Activated T-cell treated with anti-CD3 and anti-CD28 coated beads, Interleukin-2, amount 50 U/mL, for 48 hours (primary cell): ENCODE results near the gene PEAR1.
A peak's percentile ranks its signal among the peaks of the same experiment; 100 is the strongest.

Experiments used
- DNase-seq, 2 experiments: peaks; one replicate each; pipeline ENCODE4 v3.0.0-alpha.2; 2020

Gene PEAR1

GRCh38 chr1:156884560-156885184 is 8.8 kb upstream of the PEAR1 start:
- no peak for DNase-seq

- no peak for DNase-seq
Measured at GRCh38 chr1:156885314-156885713, 8.2 kb upstream of the PEAR1 start.

GRCh38 chr1:156885880-156886355 is 7.6 kb upstream of the PEAR1 start:
- no peak for DNase-seq

- DNase-seq: no peak
Measured at GRCh38 chr1:156886583-156887281, 6.8 kb upstream of the PEAR1 start.

- no peak for DNase-seq
Measured at GRCh38 chr1:156887317-156887716, 6.2 kb upstream of the PEAR1 start.

- no peak for DNase-seq
Measured at GRCh38 chr1:156887734-156888133, 5.8 kb upstream of the PEAR1 start.

- DNase-seq: peak; percentile 77 to 79
Measured at GRCh38 chr1:156889802-156890580, 3.5 kb upstream of the PEAR1 start.

- peak; percentile 92 to 93 for DNase-seq
Measured at GRCh38 chr1:156892190-156893047, 1.1 kb upstream of the PEAR1 start.

- no peak for DNase-seq
Measured at GRCh38 chr1:156894001-156894400, 483 bp downstream of the PEAR1 start.

GRCh38 chr1:156894711-156895454 is 1.4 kb downstream of the PEAR1 start:
- DNase-seq: no peak

- no peak for DNase-seq
Measured at GRCh38 chr1:156895455-156895812, 1.9 kb downstream of the PEAR1 start.

GRCh38 chr1:156895927-156896326 is 2.4 kb downstream of the PEAR1 start:
- no peak for DNase-seq

GRCh38 chr1:156896490-156897033 is 3.0 kb downstream of the PEAR1 start:
- no peak for DNase-seq

- DNase-seq: no peak
Measured at GRCh38 chr1:156897078-156897825, 3.7 kb downstream of the PEAR1 start.

- no peak for DNase-seq
Measured at GRCh38 chr1:156898161-156898566, 4.6 kb downstream of the PEAR1 start.

GRCh38 chr1:156898971-156899664 is 5.6 kb downstream of the PEAR1 start:
- DNase-seq: no peak

GRCh38 chr1:156899956-156900718 is 6.6 kb downstream of the PEAR1 start:
- no peak for DNase-seq

- DNase-seq: no peak
Measured at GRCh38 chr1:156900896-156901589, 7.5 kb downstream of the PEAR1 start.

- no peak for DNase-seq
Measured at GRCh38 chr1:156901590-156901900, 8.0 kb downstream of the PEAR1 start.
